WTC11 (cell line): Measurements from ENCODE around the gene INTS11. TPM values are rescaled to one million over a fixed set of nuclear protein-coding genes. Genes with fewer than 3 reads are reported as not detected.

Experiments
- ATAC-seq: fragments of 200-7000 bp; cut with Tn5 transposase; 2 replicates; pipeline ENCODE4 v1.10.0; 2021; ENCODE audit warnings: mild to moderate bottlenecking, moderate library complexity
- CTCF ChIA-PET: fragments of 300-600 bp; sonication (Branson Sonifier 250); formaldehyde crosslinking; loops from one replicate; lab custom pipeline; 2021; ENCODE audit warnings: antibody characterized with exemption; lab: Charles Lee
- POLR2A ChIA-PET: fragments of 350-600 bp; sonication (Branson Sonifier 250); formaldehyde crosslinking; loops from one replicate; lab custom pipeline; 2021; ENCODE audit warnings: antibody characterized with exemption; lab: Charles Lee
- DNase-seq: peaks from one replicate; pipeline ENCODE4 v3.0.0; 2021; ENCODE audit warnings: low spot score
- H3K27ac Mint-ChIP-seq: 2 replicates; pipeline ENCODE4 v1.8.0; 2021; ENCODE audit warnings: mixed read lengths
- H3K27me3 Mint-ChIP-seq: 2 replicates; pipeline ENCODE4 v1.8.0; 2021; ENCODE audit warnings: low read depth, mild to moderate bottlenecking, moderate library complexity, mixed read lengths
- H3K36me3 Mint-ChIP-seq: 2 replicates; pipeline ENCODE4 v1.8.0; 2021; ENCODE audit warnings: mixed read lengths
- H3K4me1 Mint-ChIP-seq: 2 replicates; pipeline ENCODE4 v1.8.0; 2022; ENCODE audit warnings: mixed read lengths
- H3K4me3 Mint-ChIP-seq: 2 replicates; pipeline ENCODE4 v1.8.0; 2021; ENCODE audit warnings: mild to moderate bottlenecking, moderate library complexity, mixed read lengths
- H3K9me3 Mint-ChIP-seq: 2 replicates; pipeline ENCODE4 v1.8.0; 2021; ENCODE audit warnings: mixed read lengths
- CREM ChIP-seq: sonication (generic); formaldehyde crosslinking; IDR thresholded peaks from 2 replicates; pipeline ENCODE4 v1.8.1; 2022; ENCODE audit warnings: mild to moderate bottlenecking, missing genetic modification reagents, moderate library complexity
- ESRRA ChIP-seq: sonication (generic); formaldehyde crosslinking; IDR thresholded peaks from 2 replicates; pipeline ENCODE4 v1.8.1; 2022; ENCODE audit warnings: mild to moderate bottlenecking, missing genetic modification reagents, borderline replicate concordance
- GABPB1 ChIP-seq: sonication (generic); formaldehyde crosslinking; IDR thresholded peaks from 2 replicates; pipeline ENCODE4 v1.8.1; 2023; ENCODE audit warnings: mild to moderate bottlenecking, missing genetic modification reagents
- PRRX2 ChIP-seq: fragments of 250-450 bp; sonication (Bioruptor Pico); IDR thresholded peaks from 2 replicates; pipeline ENCODE4 v1.8.0; 2021; ENCODE audit warnings: mild to moderate bottlenecking
- total RNA-seq: library from RNA; stranded (reverse); gene quantifications from 3 replicates; pipeline ENCODE4 v1.2.3, GENCODE V29; 2021
- TF ChIP-seq, protein P1 (sequence below): fragments of 200-600 bp; IDR thresholded peaks from 2 replicates; pipeline ENCODE4 v1.8.0; 2022; ENCODE audit warnings: antibody characterized with exemption
- TF ChIP-seq, protein P2 (sequence below): sonication (generic); formaldehyde crosslinking; IDR thresholded peaks from 2 replicates; pipeline ENCODE4 v1.8.0; 2023; ENCODE audit warnings: missing genetic modification reagents, mild to moderate bottlenecking, borderline replicate concordance
- TF ChIP-seq, protein P3 (sequence below): fragments of 250-450 bp; sonication (Bioruptor Pico); conservative IDR thresholded peaks from 2 replicates; pipeline ENCODE4 v1.9.0; 2021; ENCODE audit warnings: mild to moderate bottlenecking
- TF ChIP-seq, protein P4 (sequence below): sonication (generic); formaldehyde crosslinking; IDR thresholded peaks from 2 replicates; pipeline ENCODE4 v1.8.0; 2022; ENCODE audit warnings: mild to moderate bottlenecking, missing genetic modification reagents

INTS11 gene
- total RNA-seq, 1 experiment from 2014 or later = 170 TPM

DNA sequence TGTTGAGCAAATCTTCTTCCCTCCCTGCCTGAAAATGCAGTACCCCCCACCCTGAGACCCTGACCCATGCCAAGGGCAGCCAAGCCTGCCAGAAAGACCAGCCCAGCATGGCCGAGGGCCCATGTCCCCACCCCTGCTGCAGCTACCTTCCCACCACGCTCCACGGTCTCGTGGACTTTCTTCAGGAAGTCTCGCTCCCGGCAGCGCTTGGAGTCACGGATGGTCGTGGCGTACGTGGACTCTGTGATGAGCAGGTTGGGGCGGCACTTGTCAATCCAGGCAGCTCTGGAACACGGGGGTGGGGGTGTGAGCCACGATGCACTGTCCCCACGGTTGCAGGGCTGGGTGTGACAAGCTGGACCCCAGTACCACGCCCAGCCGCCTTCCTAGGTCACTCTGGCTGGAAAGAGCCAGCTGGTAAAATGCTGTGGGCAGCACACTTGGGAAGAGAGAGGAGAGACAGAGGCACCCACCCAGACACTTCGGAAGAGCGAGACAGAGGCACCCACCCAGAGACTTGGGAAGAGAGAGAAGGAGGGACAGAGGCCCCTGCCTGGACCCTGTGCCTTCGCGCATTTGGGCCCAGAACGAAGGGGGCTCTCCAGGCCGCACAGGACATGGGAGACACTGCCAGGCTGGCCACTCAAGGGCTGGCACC lies 9.7 kb downstream of the INTS11 start (continued):
- TF ChIP-seq CREM (CRISPR knock-in tag) (no peak), ESRRA (CRISPR knock-in tag) (no peak)
- TF ChIP-seq, all 79 proteins: peak for 0

DNA sequence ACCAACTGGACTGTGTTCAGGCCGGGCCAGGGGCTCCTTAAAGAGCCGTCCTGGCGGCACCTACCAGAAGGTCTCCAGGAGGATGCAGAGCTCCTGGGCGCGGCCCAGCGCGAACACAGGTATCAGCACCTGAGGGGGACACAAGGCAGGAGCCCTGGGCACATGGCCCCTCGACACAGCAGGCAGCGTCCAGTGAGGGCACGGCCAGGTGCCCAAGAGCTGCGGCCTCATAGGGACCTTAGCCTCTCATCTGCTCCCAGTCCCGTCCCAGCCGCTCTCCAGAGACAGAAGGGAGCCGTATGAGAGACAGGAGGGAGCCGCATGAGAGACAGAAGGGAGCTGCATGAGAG lies 10.2 kb downstream of the INTS11 start:
- DNase-seq = no peak
- CTCF ChIA-PET = interaction anchor here (1.4 kb wide), 1 partner anchor 23 kb away, joined by 5 read pairs; no protein-coding TSS in a partner anchor
- peaks cover 19% of the 10 kb centered on the region for H3K36me3 Mint-ChIP-seq

More for the DNA sequence above, 10.2 kb downstream of the INTS11 start:
- H3K4me3 Mint-ChIP-seq = no peak overlapping the region
- H3K27me3 Mint-ChIP-seq = no peaks in the 10 kb centered on the region
- TF ChIP-seq, protein P1, sequence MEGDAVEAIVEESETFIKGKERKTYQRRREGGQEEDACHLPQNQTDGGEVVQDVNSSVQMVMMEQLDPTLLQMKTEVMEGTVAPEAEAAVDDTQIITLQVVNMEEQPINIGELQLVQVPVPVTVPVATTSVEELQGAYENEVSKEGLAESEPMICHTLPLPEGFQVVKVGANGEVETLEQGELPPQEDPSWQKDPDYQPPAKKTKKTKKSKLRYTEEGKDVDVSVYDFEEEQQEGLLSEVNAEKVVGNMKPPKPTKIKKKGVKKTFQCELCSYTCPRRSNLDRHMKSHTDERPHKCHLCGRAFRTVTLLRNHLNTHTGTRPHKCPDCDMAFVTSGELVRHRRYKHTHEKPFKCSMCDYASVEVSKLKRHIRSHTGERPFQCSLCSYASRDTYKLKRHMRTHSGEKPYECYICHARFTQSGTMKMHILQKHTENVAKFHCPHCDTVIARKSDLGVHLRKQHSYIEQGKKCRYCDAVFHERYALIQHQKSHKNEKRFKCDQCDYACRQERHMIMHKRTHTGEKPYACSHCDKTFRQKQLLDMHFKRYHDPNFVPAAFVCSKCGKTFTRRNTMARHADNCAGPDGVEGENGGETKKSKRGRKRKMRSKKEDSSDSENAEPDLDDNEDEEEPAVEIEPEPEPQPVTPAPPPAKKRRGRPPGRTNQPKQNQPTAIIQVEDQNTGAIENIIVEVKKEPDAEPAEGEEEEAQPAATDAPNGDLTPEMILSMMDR = no peak
- TF ChIP-seq PRRX2 (CRISPR knock-in tag) (no peak), GABPB1 (CRISPR knock-in tag) (no peak), CREM (CRISPR knock-in tag) (no peak)
- TF ChIP-seq, protein P2, sequence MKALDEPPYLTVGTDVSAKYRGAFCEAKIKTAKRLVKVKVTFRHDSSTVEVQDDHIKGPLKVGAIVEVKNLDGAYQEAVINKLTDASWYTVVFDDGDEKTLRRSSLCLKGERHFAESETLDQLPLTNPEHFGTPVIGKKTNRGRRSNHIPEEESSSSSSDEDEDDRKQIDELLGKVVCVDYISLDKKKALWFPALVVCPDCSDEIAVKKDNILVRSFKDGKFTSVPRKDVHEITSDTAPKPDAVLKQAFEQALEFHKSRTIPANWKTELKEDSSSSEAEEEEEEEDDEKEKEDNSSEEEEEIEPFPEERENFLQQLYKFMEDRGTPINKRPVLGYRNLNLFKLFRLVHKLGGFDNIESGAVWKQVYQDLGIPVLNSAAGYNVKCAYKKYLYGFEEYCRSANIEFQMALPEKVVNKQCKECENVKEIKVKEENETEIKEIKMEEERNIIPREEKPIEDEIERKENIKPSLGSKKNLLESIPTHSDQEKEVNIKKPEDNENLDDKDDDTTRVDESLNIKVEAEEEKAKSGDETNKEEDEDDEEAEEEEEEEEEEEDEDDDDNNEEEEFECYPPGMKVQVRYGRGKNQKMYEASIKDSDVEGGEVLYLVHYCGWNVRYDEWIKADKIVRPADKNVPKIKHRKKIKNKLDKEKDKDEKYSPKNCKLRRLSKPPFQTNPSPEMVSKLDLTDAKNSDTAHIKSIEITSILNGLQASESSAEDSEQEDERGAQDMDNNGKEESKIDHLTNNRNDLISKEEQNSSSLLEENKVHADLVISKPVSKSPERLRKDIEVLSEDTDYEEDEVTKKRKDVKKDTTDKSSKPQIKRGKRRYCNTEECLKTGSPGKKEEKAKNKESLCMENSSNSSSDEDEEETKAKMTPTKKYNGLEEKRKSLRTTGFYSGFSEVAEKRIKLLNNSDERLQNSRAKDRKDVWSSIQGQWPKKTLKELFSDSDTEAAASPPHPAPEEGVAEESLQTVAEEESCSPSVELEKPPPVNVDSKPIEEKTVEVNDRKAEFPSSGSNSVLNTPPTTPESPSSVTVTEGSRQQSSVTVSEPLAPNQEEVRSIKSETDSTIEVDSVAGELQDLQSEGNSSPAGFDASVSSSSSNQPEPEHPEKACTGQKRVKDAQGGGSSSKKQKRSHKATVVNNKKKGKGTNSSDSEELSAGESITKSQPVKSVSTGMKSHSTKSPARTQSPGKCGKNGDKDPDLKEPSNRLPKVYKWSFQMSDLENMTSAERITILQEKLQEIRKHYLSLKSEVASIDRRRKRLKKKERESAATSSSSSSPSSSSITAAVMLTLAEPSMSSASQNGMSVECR (CRISPR knock-in tag) = no peak
- TF ChIP-seq, protein P3, sequence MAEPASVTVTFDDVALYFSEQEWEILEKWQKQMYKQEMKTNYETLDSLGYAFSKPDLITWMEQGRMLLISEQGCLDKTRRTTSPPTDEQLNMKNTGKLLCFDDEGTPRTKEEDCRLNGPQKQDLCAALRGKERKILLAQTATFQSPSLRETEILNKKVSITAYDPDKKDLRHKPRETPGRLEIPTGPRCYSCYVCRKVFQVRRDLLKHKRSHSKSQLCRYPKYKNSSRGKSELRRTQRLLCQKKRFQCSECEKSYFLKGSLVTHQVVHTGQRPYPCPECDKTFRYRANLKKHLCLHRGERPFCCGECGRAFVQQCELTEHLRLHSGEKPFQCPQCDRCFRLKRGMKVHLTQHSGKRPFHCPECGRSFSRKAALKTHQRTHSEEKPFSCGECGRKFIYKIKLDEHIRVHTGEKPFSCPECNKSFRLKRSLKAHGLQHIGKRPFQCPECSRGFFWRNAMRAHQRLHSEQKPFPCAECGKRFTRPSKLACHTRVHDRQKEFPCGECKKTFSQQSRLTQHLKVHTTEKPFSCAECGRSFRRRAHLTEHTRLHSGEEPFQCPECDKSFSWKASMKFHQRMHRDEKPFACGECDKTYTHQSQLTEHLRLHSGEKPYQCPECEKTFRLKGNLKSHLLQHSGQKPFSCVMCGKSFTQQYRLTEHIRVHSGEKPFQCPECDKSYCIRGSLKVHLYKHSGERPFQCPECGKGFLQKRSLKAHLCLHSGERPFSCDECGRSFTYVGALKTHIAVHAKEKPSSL = no peak
- TF ChIP-seq, protein P4, sequence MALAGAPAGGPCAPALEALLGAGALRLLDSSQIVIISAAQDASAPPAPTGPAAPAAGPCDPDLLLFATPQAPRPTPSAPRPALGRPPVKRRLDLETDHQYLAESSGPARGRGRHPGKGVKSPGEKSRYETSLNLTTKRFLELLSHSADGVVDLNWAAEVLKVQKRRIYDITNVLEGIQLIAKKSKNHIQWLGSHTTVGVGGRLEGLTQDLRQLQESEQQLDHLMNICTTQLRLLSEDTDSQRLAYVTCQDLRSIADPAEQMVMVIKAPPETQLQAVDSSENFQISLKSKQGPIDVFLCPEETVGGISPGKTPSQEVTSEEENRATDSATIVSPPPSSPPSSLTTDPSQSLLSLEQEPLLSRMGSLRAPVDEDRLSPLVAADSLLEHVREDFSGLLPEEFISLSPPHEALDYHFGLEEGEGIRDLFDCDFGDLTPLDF (CRISPR knock-in tag) = no peak
- TF ChIP-seq, all 79 proteins: peak for 0
- POLR2A ChIA-PET = interaction anchor here (0.6 kb wide), 1 partner anchor 40 kb away, joined by 3 read pairs; no protein-coding TSS in a partner anchor
- no peak for ATAC-seq
- H3K27ac Mint-ChIP-seq = no peak overlapping the region
- H3K9me3 Mint-ChIP-seq = no peaks in the 10 kb centered on the region
- H3K4me1 Mint-ChIP-seq = peaks cover 15% of the 10 kb centered on the region
